Measurements from ENCODE around the gene SMAD6. TPM values are rescaled to one million over a fixed set of nuclear protein-coding genes. Genes with fewer than 3 reads are reported as not detected.

The SMAD6 gene
- total and polyA plus RNA-seq, 2 experiments from 2014 or later: 1.6 to 15.7 TPM

DNA sequence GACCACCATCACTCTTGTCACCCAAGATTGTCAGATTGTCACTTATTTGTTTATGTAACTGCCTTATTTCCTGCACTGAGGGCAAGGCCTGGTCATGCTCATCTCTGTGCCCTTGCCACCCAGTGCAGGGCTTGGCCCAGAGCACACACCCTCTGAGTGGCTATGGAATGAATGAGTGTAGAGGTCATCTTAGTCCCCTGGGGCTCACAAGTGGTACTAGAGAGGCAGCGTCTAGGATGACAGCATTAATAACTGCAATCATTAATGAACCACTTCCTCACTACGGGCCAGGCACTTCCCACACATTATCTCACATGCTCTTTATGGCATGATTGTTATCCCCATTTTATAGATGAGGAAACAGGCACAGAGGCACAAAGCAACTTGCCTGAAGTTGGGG, 117.0 kb downstream of the SMAD6 start (continued):
- TF ChIP-seq, protein P1, sequence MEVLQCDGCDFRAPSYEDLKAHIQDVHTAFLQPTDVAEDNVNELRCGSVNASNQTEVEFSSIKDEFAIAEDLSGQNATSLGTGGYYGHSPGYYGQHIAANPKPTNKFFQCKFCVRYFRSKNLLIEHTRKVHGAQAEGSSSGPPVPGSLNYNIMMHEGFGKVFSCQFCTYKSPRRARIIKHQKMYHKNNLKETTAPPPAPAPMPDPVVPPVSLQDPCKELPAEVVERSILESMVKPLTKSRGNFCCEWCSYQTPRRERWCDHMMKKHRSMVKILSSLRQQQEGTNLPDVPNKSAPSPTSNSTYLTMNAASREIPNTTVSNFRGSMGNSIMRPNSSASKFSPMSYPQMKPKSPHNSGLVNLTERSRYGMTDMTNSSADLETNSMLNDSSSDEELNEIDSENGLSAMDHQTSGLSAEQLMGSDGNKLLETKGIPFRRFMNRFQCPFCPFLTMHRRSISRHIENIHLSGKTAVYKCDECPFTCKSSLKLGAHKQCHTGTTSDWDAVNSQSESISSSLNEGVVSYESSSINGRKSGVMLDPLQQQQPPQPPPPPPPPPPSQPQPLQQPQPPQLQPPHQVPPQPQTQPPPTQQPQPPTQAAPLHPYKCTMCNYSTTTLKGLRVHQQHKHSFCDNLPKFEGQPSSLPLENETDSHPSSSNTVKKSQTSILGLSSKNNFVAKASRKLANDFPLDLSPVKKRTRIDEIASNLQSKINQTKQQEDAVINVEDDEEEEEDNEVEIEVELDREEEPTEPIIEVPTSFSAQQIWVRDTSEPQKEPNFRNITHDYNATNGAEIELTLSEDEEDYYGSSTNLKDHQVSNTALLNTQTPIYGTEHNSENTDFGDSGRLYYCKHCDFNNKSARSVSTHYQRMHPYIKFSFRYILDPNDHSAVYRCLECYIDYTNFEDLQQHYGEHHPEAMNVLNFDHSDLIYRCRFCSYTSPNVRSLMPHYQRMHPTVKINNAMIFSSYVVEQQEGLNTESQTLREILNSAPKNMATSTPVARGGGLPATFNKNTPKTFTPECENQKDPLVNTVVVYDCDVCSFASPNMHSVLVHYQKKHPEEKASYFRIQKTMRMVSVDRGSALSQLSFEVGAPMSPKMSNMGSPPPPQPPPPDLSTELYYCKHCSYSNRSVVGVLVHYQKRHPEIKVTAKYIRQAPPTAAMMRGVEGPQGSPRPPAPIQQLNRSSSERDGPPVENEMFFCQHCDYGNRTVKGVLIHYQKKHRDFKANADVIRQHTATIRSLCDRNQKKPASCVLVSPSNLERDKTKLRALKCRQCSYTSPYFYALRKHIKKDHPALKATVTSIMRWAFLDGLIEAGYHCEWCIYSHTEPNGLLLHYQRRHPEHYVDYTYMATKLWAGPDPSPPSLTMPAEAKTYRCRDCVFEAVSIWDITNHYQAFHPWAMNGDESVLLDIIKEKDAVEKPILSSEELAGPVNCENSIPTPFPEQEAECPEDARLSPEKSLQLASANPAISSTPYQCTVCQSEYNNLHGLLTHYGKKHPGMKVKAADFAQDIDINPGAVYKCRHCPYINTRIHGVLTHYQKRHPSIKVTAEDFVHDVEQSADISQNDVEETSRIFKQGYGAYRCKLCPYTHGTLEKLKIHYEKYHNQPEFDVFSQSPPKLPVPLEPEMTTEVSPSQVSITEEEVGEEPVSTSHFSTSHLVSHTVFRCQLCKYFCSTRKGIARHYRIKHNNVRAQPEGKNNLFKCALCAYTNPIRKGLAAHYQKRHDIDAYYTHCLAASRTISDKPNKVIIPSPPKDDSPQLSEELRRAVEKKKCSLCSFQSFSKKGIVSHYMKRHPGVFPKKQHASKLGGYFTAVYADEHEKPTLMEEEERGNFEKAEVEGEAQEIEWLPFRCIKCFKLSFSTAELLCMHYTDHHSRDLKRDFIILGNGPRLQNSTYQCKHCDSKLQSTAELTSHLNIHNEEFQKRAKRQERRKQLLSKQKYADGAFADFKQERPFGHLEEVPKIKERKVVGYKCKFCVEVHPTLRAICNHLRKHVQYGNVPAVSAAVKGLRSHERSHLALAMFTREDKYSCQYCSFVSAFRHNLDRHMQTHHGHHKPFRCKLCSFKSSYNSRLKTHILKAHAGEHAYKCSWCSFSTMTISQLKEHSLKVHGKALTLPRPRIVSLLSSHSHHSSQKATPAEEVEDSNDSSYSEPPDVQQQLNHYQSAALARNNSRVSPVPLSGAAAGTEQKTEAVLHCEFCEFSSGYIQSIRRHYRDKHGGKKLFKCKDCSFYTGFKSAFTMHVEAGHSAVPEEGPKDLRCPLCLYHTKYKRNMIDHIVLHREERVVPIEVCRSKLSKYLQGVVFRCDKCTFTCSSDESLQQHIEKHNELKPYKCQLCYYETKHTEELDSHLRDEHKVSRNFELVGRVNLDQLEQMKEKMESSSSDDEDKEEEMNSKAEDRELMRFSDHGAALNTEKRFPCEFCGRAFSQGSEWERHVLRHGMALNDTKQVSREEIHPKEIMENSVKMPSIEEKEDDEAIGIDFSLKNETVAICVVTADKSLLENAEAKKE (CRISPR knock-in tag; IDR thresholded peaks at IDR 0.05): no peak
- TF ChIP-seq CREB1 (CRISPR knock-in tag; IDR thresholded peaks at IDR 0.05; ENCODE audit: low read depth): no peak

DNA sequence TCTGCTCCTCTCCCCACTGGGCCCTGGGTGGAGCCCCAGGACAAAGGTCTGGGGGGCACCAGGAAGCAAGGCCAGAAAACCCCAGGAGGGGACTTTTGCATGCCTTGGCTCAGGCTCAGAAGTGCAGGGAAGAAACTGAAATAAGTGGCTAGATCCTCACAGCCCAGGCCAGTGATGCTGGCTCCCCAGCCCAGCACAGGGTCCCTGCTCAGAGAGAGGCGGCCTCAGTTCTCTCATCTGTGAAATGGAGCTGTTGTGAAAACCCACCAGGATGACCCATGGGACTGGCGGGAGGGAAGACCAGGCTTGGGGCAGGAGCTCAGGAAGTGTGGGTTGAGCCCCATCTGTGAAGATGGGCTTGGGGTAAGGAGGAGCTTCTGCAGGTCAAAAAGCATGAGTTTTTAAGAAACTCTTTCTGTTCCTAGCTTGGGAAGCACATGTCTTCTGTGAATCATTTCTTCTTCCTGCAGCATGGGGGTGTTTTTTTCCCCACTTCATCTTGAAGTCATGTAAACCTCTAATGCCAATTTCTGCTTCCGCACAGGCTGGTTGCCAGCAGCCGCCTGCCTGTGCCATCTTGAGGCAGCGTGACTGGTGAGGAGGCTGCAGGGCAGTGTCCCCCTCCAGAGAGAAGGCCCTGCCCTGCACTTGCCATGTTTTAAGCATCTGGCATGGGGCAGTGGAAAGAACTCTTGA, 118.6 kb downstream of the SMAD6 start:
- no peaks in the 10 kb centered on the region for H4K20me1 ChIP-seq (replicated peaks; ENCODE audit: insufficient read depth)
- no peaks in the 10 kb centered on the region for H3K9me2 ChIP-seq (ENCODE audit: insufficient read depth)
- H3F3A ChIP-seq (replicated peaks; ENCODE audit: low read depth): no peaks in the 10 kb centered on the region
- DNase-seq (ENCODE audit: low spot score) (no peak), ATAC-seq (peak; percentile 49)
- Mint-ChIP-seq H3K4me1 (peaks cover 3% of the 10 kb centered on the region; the same call in 1 of the 3 replicates), H3K9me3 (no peaks in the 10 kb centered on the region), H3K4me3 (no peak overlapping the region), H3K27me3 (ENCODE audit: insufficient read depth, low read depth, poor library complexity) (peaks cover 5% of the 10 kb centered on the region), H3K36me3 (ENCODE audit: low read depth) (no peaks in the 10 kb centered on the region), H3K27ac (no peak overlapping the region)
- H3K4me3 ChIP-seq: no peak overlapping the region
- H3K79me2 ChIP-seq (replicated peaks; ENCODE audit: insufficient read depth): no peaks in the 10 kb centered on the region
- H2AFZ ChIP-seq: no peak overlapping the region
- no peak overlapping the region for H3K27ac ChIP-seq (ENCODE audit: low read depth)
- no peaks in the 10 kb centered on the region for H3K36me3 ChIP-seq (ENCODE audit: insufficient read depth)
- no peaks in the 10 kb centered on the region for H3K27me3 ChIP-seq (ENCODE audit: insufficient read depth)
- TF ChIP-seq, protein P2, sequence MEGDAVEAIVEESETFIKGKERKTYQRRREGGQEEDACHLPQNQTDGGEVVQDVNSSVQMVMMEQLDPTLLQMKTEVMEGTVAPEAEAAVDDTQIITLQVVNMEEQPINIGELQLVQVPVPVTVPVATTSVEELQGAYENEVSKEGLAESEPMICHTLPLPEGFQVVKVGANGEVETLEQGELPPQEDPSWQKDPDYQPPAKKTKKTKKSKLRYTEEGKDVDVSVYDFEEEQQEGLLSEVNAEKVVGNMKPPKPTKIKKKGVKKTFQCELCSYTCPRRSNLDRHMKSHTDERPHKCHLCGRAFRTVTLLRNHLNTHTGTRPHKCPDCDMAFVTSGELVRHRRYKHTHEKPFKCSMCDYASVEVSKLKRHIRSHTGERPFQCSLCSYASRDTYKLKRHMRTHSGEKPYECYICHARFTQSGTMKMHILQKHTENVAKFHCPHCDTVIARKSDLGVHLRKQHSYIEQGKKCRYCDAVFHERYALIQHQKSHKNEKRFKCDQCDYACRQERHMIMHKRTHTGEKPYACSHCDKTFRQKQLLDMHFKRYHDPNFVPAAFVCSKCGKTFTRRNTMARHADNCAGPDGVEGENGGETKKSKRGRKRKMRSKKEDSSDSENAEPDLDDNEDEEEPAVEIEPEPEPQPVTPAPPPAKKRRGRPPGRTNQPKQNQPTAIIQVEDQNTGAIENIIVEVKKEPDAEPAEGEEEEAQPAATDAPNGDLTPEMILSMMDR (conservative IDR thresholded peaks at IDR 0.05; ENCODE audit: low read depth in 2 of 2): peak in 1 of 2 experiments; percentile 15; a peak in 1 of 4 replicates
- no peak for TF ChIP-seq STAT1 (IDR thresholded peaks at IDR 0.05; ENCODE audit: unreplicated experiment)
- TF ChIP-seq, protein P3, sequence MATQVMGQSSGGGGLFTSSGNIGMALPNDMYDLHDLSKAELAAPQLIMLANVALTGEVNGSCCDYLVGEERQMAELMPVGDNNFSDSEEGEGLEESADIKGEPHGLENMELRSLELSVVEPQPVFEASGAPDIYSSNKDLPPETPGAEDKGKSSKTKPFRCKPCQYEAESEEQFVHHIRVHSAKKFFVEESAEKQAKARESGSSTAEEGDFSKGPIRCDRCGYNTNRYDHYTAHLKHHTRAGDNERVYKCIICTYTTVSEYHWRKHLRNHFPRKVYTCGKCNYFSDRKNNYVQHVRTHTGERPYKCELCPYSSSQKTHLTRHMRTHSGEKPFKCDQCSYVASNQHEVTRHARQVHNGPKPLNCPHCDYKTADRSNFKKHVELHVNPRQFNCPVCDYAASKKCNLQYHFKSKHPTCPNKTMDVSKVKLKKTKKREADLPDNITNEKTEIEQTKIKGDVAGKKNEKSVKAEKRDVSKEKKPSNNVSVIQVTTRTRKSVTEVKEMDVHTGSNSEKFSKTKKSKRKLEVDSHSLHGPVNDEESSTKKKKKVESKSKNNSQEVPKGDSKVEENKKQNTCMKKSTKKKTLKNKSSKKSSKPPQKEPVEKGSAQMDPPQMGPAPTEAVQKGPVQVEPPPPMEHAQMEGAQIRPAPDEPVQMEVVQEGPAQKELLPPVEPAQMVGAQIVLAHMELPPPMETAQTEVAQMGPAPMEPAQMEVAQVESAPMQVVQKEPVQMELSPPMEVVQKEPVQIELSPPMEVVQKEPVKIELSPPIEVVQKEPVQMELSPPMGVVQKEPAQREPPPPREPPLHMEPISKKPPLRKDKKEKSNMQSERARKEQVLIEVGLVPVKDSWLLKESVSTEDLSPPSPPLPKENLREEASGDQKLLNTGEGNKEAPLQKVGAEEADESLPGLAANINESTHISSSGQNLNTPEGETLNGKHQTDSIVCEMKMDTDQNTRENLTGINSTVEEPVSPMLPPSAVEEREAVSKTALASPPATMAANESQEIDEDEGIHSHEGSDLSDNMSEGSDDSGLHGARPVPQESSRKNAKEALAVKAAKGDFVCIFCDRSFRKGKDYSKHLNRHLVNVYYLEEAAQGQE (IDR thresholded peaks at IDR 0.05; ENCODE audit: unreplicated experiment): no peak
- H3K4me1 ChIP-seq (ENCODE audit: insufficient read depth): no peaks in the 10 kb centered on the region
- H3K4me2 ChIP-seq: no peak overlapping the region
